WTC11 (cell line): ENCODE results near the gene MPIG6B. TPM values are rescaled to one million over a fixed set of nuclear protein-coding genes. Genes with fewer than 3 reads are reported as not detected.
A peak's percentile ranks its signal among the peaks of the same experiment; 100 is the strongest.

Experiments
- ATAC-seq: fragments of 200-7000 bp; cut with Tn5 transposase; 2 replicates; pipeline ENCODE4 v1.10.0; 2021; ENCODE audit warnings: mild to moderate bottlenecking, moderate library complexity
- CTCF ChIA-PET: fragments of 300-600 bp; sonication (Branson Sonifier 250); formaldehyde crosslinking; loops from one replicate; lab custom pipeline; 2021; ENCODE audit warnings: antibody characterized with exemption; lab: Charles Lee
- POLR2A ChIA-PET: fragments of 350-600 bp; sonication (Branson Sonifier 250); formaldehyde crosslinking; loops from one replicate; lab custom pipeline; 2021; ENCODE audit warnings: antibody characterized with exemption; lab: Charles Lee
- DNase-seq: peaks from one replicate; pipeline ENCODE4 v3.0.0; 2021; ENCODE audit warnings: low spot score
- H3K27ac Mint-ChIP-seq: 2 replicates; pipeline ENCODE4 v1.8.0; 2021; ENCODE audit warnings: mixed read lengths
- H3K27me3 Mint-ChIP-seq: 2 replicates; pipeline ENCODE4 v1.8.0; 2021; ENCODE audit warnings: low read depth, mild to moderate bottlenecking, moderate library complexity, mixed read lengths
- H3K36me3 Mint-ChIP-seq: 2 replicates; pipeline ENCODE4 v1.8.0; 2021; ENCODE audit warnings: mixed read lengths
- H3K4me1 Mint-ChIP-seq: 2 replicates; pipeline ENCODE4 v1.8.0; 2022; ENCODE audit warnings: mixed read lengths
- H3K4me3 Mint-ChIP-seq: 2 replicates; pipeline ENCODE4 v1.8.0; 2021; ENCODE audit warnings: mild to moderate bottlenecking, moderate library complexity, mixed read lengths
- H3K9me3 Mint-ChIP-seq: 2 replicates; pipeline ENCODE4 v1.8.0; 2021; ENCODE audit warnings: mixed read lengths
- ELF4 ChIP-seq: sonication (generic); formaldehyde crosslinking; IDR thresholded peaks from 2 replicates; pipeline ENCODE4 v1.8.1; 2022; ENCODE audit warnings: low read depth, mild to moderate bottlenecking, moderate library complexity, missing genetic modification reagents
- GRHL2 ChIP-seq: fragments of 250-450 bp; sonication (Bioruptor Pico); IDR thresholded peaks from 2 replicates; pipeline ENCODE4 v1.8.0; 2022; ENCODE audit warnings: mild to moderate bottlenecking, moderate library complexity; ENCODE audit not compliant: insufficient replicate concordance, severe bottlenecking
- HMGA2 ChIP-seq: fragments of 250-450 bp; sonication (Bioruptor Pico); IDR thresholded peaks from 2 replicates; pipeline ENCODE4 v1.4.0; 2021; ENCODE audit warnings: mild to moderate bottlenecking, moderate library complexity
- TEAD1 ChIP-seq: sonication (generic); formaldehyde crosslinking; IDR thresholded peaks from 2 replicates; pipeline ENCODE4 v1.8.0; 2022; ENCODE audit warnings: mild to moderate bottlenecking, missing genetic modification reagents
- TEAD4 ChIP-seq: sonication (generic); formaldehyde crosslinking; IDR thresholded peaks from 2 replicates; pipeline ENCODE4 v1.8.0; 2022; ENCODE audit warnings: mild to moderate bottlenecking, missing genetic modification reagents
- ZBTB21 ChIP-seq: sonication (generic); formaldehyde crosslinking; IDR thresholded peaks from 2 replicates; pipeline ENCODE4 v1.8.1; 2023; ENCODE audit warnings: mild to moderate bottlenecking, missing genetic modification reagents, borderline replicate concordance
- ZNF121 ChIP-seq: sonication (generic); formaldehyde crosslinking; IDR thresholded peaks from 2 replicates; pipeline ENCODE4 v1.8.0; 2023; ENCODE audit warnings: missing genetic modification reagents
- ZNF219 ChIP-seq: sonication (generic); formaldehyde crosslinking; IDR thresholded peaks from 2 replicates; pipeline ENCODE4 v1.8.0; 2023; ENCODE audit warnings: missing genetic modification reagents, mild to moderate bottlenecking, borderline replicate concordance
- ZNF263 ChIP-seq: sonication (generic); formaldehyde crosslinking; IDR thresholded peaks from 2 replicates; pipeline ENCODE4 v1.8.1; 2022; ENCODE audit warnings: low read depth, mild to moderate bottlenecking, moderate library complexity, missing genetic modification reagents
- ZNF396 ChIP-seq: fragments of 250-450 bp; sonication (Bioruptor Pico); IDR thresholded peaks from 2 replicates; pipeline ENCODE4 v1.8.0; 2021; ENCODE audit warnings: mild to moderate bottlenecking, moderate library complexity, borderline replicate concordance
- total RNA-seq: library from RNA; stranded (reverse); gene quantifications from 3 replicates; pipeline ENCODE4 v1.2.3, GENCODE V29; 2021
- TF ChIP-seq, protein P1 (sequence below): sonication (generic); formaldehyde crosslinking; IDR thresholded peaks from 2 replicates; pipeline ENCODE4 v1.8.0; 2022; ENCODE audit warnings: mild to moderate bottlenecking, missing genetic modification reagents
- TF ChIP-seq, protein P2 (sequence below): sonication (generic); formaldehyde crosslinking; IDR thresholded peaks from 2 replicates; pipeline ENCODE4 v1.8.0; 2023; ENCODE audit warnings: mild to moderate bottlenecking, missing genetic modification reagents
- TF ChIP-seq, protein P3 (sequence below): sonication (generic); formaldehyde crosslinking; IDR thresholded peaks from 2 replicates; pipeline ENCODE4 v1.8.0; 2022; ENCODE audit warnings: mild to moderate bottlenecking, missing genetic modification reagents
- TF ChIP-seq, protein P4 (sequence below): sonication (generic); formaldehyde crosslinking; IDR thresholded peaks from 2 replicates; pipeline ENCODE4 v1.8.1; 2023; ENCODE audit warnings: mild to moderate bottlenecking, missing genetic modification reagents
- TF ChIP-seq, protein P5 (sequence below): sonication (generic); formaldehyde crosslinking; IDR thresholded peaks from 2 replicates; pipeline ENCODE4 v1.8.1; 2022; ENCODE audit warnings: mild to moderate bottlenecking, moderate library complexity, missing genetic modification reagents
- TF ChIP-seq, protein P6 (sequence below): sonication (generic); formaldehyde crosslinking; IDR thresholded peaks from 2 replicates; pipeline ENCODE4 v1.8.1; 2023; ENCODE audit warnings: mild to moderate bottlenecking, missing genetic modification reagents, borderline replicate concordance

The MPIG6B gene
- total RNA-seq, 1 experiment from 2014 or later: 0.09 TPM

DNA sequence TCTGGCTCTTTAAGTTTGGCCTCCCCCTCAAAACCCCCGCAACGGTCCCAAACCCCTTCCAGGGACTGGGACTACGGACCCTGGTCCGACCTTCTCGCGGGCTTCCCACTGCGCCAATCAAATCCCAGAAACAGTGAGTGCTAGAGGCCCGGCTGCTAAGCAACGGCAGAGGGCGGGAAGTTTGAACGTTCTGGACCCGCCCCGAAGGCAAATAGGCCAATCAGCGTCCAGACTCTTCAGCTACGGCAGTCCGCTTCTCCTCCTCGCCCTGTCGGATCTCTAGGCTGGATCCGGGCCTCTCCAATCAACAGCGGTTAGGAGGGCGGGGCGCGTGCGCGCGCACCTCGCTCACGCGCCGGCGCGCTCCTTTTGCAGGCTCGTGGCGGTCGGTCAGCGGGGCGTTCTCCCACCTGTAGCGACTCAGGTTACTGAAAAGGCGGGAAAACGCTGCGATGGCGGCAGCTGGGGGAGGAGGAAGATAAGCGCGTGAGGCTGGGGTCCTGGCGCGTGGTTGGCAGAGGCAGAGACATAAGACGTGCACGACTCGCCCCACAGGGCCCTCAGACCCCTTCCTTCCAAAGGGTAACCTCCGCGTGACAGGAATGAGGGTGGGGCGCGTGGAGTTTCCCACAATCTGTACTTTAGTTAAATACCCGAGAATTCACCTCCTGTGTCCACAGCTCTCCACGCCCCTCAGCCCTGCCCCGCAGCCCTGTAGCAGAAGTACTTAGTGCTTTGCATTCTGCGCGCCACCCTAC is 16.6 kb downstream of the MPIG6B start, which contains the start of gene MSH5 (continued):
- TF ChIP-seq GRHL2 (CRISPR knock-in tag): no peak
- TF ChIP-seq ZBTB21 (CRISPR knock-in tag): no peak
- TF ChIP-seq, protein P1, sequence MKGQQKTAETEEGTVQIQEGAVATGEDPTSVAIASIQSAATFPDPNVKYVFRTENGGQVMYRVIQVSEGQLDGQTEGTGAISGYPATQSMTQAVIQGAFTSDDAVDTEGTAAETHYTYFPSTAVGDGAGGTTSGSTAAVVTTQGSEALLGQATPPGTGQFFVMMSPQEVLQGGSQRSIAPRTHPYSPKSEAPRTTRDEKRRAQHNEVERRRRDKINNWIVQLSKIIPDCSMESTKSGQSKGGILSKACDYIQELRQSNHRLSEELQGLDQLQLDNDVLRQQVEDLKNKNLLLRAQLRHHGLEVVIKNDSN (CRISPR knock-in tag): peak; percentile 85
- TF ChIP-seq ZNF219 (CRISPR knock-in tag): peak; percentile 80; the same call in 1 of the 2 replicates
- TF ChIP-seq, protein P2, sequence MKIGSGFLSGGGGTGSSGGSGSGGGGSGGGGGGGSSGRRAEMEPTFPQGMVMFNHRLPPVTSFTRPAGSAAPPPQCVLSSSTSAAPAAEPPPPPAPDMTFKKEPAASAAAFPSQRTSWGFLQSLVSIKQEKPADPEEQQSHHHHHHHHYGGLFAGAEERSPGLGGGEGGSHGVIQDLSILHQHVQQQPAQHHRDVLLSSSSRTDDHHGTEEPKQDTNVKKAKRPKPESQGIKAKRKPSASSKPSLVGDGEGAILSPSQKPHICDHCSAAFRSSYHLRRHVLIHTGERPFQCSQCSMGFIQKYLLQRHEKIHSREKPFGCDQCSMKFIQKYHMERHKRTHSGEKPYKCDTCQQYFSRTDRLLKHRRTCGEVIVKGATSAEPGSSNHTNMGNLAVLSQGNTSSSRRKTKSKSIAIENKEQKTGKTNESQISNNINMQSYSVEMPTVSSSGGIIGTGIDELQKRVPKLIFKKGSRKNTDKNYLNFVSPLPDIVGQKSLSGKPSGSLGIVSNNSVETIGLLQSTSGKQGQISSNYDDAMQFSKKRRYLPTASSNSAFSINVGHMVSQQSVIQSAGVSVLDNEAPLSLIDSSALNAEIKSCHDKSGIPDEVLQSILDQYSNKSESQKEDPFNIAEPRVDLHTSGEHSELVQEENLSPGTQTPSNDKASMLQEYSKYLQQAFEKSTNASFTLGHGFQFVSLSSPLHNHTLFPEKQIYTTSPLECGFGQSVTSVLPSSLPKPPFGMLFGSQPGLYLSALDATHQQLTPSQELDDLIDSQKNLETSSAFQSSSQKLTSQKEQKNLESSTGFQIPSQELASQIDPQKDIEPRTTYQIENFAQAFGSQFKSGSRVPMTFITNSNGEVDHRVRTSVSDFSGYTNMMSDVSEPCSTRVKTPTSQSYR (CRISPR knock-in tag): peak; percentile 97
- TF ChIP-seq, protein P3, sequence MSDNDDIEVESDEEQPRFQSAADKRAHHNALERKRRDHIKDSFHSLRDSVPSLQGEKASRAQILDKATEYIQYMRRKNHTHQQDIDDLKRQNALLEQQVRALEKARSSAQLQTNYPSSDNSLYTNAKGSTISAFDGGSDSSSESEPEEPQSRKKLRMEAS: peak; percentile 99
- peak; percentile 89 for TF ChIP-seq TEAD4 (CRISPR knock-in tag)

DNA sequence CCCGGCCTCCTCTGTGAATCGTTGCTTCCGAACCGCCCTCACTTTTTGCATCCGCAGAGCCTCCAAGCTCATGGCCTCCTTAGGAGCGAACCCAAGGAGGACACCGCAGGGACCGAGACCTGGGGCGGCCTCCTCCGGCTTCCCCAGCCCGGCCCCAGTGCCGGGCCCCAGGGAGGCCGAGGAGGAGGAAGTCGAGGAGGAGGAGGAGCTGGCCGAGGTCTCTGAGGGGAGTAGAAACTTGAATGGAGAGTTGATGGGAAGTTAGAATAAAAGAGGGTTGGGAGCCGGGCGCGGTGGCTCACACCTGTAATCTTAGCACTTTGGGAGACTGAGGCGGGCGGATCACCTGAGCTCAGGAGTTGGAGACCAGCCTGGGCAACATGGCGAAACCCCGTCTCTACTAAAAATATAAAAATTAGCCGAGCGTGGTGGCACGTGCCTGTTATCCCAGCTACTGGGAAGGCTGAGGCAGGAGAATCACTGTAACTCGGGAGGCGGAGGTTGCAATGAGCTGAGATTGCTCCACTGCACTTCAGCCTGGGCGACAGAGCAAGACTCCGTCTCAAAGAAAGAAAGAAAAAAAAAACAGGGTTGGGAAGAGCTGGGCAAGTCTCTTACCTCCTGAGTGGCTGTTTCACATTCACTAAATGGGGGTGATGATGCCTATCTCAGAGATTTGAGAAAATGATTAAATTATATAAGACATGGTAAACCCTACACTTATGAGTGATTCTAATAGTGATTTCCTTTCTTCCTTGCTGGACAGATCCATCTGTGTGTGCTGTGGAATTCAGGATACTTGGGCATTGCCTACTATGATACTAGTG is 17.4 kb downstream of the MPIG6B start:
- H3K4me1 Mint-ChIP-seq: peaks cover 47% of the 10 kb centered on the region
- DNase-seq (no peak), ATAC-seq (no peak)
- H3K27me3 Mint-ChIP-seq: no peaks in the 10 kb centered on the region; the same call in 1 of the 2 replicates
- peak overlapping the region; percentile 85 for H3K27ac Mint-ChIP-seq
- ChIA-PET POLR2A (interaction anchor here (0.8 to 4.5 kb wide), 5 partner anchors 12 to 103 kb away, joined by 3 to 32 read pairs (median 5); partner anchors contain the start of genes DDAH2 and HSPA1B), CTCF (interaction anchor here (0.8 to 7.1 kb wide), 12 partner anchors 11 to 194 kb away, joined by 3 to 62 read pairs (median 8); partner anchors contain the start of genes ATP6V1G2, DDAH2, HSPA1B and LY6G5C)
- H3K9me3 Mint-ChIP-seq: no peaks in the 10 kb centered on the region
- TF ChIP-seq ZNF263 (CRISPR knock-in tag): 0 out of 2 replicates have a peak, but pooled peaks have one; percentile 13
- 0 out of 2 replicates have a peak, but pooled peaks have one; percentile 28 for TF ChIP-seq ELF4 (CRISPR knock-in tag)
- TF ChIP-seq ZNF121 (CRISPR knock-in tag): peak; percentile 64; the same call in 1 of the 2 replicates
- TF ChIP-seq HMGA2 (CRISPR knock-in tag): no peak
- no peak for TF ChIP-seq TEAD1
- H3K36me3 Mint-ChIP-seq: peaks cover 12% of the 10 kb centered on the region
- H3K4me3 Mint-ChIP-seq: peak overlapping the region; percentile 80

DNA sequence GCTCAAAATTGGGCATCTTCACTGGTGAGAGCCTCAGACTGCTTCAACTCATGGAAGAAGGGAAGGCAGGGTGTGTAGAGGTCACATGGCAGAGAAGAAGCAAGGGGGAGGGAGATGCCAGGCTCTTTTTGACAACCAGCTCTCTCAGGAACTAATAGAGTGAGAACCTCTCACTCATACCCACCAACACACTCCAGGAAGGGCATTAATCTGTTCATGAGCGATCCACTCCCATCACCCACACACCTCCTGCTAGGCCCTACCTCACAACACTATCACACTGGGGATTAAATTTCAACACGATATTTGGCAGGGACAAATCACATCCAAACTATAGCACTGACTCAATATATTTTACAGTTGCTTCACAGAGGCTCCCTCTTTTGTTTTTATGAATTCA is 18.6 kb downstream of the MPIG6B start:
- DNase-seq (no peak), ATAC-seq (no peak)
- POLR2A ChIA-PET: interaction anchor here (4.5 kb wide), 1 partner anchor 13 kb away, joined by 32 read pairs; the partner anchor contains the start of gene DDAH2
- CTCF ChIA-PET: interaction anchor here (2.4 to 3.6 kb wide), 2 partner anchors 31 to 50 kb away, joined by 14 read pairs; no protein-coding TSS in a partner anchor
- no peak overlapping the region for H3K4me3 Mint-ChIP-seq
- no peaks in the 10 kb centered on the region; the same call in 1 of the 2 replicates for H3K27me3 Mint-ChIP-seq
- H3K4me1 Mint-ChIP-seq: peaks cover 44% of the 10 kb centered on the region
- no peaks in the 10 kb centered on the region for H3K9me3 Mint-ChIP-seq
- H3K36me3 Mint-ChIP-seq: peaks cover 12% of the 10 kb centered on the region
- peak overlapping the region; percentile 42; the same call in 1 of the 2 replicates for H3K27ac Mint-ChIP-seq
- TF ChIP-seq ZNF396 (CRISPR knock-in tag): no peak
- TF ChIP-seq, protein P4, sequence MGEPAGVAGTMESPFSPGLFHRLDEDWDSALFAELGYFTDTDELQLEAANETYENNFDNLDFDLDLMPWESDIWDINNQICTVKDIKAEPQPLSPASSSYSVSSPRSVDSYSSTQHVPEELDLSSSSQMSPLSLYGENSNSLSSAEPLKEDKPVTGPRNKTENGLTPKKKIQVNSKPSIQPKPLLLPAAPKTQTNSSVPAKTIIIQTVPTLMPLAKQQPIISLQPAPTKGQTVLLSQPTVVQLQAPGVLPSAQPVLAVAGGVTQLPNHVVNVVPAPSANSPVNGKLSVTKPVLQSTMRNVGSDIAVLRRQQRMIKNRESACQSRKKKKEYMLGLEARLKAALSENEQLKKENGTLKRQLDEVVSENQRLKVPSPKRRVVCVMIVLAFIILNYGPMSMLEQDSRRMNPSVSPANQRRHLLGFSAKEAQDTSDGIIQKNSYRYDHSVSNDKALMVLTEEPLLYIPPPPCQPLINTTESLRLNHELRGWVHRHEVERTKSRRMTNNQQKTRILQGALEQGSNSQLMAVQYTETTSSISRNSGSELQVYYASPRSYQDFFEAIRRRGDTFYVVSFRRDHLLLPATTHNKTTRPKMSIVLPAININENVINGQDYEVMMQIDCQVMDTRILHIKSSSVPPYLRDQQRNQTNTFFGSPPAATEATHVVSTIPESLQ (CRISPR knock-in tag): no peak
- TF ChIP-seq, protein P5, sequence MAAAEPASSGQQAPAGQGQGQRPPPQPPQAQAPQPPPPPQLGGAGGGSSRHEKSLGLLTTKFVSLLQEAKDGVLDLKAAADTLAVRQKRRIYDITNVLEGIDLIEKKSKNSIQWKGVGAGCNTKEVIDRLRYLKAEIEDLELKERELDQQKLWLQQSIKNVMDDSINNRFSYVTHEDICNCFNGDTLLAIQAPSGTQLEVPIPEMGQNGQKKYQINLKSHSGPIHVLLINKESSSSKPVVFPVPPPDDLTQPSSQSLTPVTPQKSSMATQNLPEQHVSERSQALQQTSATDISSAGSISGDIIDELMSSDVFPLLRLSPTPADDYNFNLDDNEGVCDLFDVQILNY (CRISPR knock-in tag): no peak
- TF ChIP-seq, protein P6, sequence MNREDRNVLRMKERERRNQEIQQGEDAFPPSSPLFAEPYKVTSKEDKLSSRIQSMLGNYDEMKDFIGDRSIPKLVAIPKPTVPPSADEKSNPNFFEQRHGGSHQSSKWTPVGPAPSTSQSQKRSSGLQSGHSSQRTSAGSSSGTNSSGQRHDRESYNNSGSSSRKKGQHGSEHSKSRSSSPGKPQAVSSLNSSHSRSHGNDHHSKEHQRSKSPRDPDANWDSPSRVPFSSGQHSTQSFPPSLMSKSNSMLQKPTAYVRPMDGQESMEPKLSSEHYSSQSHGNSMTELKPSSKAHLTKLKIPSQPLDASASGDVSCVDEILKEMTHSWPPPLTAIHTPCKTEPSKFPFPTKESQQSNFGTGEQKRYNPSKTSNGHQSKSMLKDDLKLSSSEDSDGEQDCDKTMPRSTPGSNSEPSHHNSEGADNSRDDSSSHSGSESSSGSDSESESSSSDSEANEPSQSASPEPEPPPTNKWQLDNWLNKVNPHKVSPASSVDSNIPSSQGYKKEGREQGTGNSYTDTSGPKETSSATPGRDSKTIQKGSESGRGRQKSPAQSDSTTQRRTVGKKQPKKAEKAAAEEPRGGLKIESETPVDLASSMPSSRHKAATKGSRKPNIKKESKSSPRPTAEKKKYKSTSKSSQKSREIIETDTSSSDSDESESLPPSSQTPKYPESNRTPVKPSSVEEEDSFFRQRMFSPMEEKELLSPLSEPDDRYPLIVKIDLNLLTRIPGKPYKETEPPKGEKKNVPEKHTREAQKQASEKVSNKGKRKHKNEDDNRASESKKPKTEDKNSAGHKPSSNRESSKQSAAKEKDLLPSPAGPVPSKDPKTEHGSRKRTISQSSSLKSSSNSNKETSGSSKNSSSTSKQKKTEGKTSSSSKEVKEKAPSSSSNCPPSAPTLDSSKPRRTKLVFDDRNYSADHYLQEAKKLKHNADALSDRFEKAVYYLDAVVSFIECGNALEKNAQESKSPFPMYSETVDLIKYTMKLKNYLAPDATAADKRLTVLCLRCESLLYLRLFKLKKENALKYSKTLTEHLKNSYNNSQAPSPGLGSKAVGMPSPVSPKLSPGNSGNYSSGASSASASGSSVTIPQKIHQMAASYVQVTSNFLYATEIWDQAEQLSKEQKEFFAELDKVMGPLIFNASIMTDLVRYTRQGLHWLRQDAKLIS (CRISPR knock-in tag): no peak
- TF ChIP-seq, protein P1 (CRISPR knock-in tag): no peak
